GM10266 (cell line): ENCODE results near the gene KIFC3.
"Not testable (repeated sequence)": the region's sequence is repeated elsewhere in the genome, so short reads cannot be mapped to it uniquely, and the experiment has no call there.

Experiments
- DNase-seq: peaks from one replicate; pipeline ENCODE4 v3.0.0; 2012; ENCODE audit errors: extremely low spot score
- TF ChIP-seq, protein P1 (sequence below): IDR thresholded peaks from 2 replicates; pipeline ENCODE4 v1.5.1; 2012; ENCODE audit warnings: mild to moderate bottlenecking, low read depth; ENCODE audit not compliant: control insufficient read depth, insufficient read depth; ENCODE audit errors: missing control alignments

KIFC3 gene, protein sequence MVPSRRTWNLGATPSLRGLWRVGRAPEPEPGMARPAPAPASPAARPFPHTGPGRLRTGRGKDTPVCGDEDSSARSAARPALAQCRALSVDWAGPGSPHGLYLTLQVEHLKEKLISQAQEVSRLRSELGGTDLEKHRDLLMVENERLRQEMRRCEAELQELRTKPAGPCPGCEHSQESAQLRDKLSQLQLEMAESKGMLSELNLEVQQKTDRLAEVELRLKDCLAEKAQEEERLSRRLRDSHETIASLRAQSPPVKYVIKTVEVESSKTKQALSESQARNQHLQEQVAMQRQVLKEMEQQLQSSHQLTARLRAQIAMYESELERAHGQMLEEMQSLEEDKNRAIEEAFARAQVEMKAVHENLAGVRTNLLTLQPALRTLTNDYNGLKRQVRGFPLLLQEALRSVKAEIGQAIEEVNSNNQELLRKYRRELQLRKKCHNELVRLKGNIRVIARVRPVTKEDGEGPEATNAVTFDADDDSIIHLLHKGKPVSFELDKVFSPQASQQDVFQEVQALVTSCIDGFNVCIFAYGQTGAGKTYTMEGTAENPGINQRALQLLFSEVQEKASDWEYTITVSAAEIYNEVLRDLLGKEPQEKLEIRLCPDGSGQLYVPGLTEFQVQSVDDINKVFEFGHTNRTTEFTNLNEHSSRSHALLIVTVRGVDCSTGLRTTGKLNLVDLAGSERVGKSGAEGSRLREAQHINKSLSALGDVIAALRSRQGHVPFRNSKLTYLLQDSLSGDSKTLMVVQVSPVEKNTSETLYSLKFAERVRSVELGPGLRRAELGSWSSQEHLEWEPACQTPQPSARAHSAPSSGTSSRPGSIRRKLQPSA

DNA sequence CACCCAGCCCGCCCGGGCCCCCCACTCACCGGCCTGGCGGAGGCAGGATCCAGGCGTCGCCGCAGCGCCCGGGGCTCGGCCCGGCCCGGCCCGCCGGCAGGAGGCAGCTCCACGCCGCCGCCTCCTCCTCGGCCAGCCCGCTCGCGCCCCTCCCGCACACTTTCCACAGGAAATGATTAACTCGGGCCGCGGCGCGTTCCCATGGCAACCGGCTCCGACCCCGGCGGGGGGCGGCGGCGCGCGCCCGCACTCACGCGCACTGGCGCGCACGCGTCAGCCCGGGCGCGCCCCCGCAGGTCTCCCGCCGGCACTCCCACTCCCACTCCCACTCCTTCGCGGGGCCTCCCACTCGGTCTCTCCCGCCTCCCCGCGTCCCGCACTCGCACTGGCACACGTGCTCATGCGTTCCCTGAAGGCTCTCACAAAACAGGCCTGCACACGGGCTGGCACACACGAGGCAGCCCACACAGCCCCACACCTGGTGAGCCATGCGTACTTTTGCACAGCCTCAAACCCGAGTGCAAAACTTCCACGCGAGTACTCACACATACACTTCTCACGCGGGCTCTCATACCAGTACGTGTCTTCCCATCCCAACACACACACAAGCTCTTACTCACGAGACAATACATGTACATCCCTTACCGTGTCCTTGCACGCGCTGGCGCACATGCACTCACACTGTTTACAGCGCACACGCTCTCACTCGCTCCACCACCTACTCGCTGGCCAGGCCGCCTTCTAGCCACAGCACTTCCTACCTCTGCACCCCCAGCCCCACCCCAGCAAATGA, at the start of gene KIFC3:
Gene KIFC3, minus strand, starts transcription at position 151 of the 793 bp plus-strand sequence. CDS start 4,248 bp downstream, outside the sequence.
- DNase-seq, result peak; percentile 77
- TF ChIP-seq, protein P1, sequence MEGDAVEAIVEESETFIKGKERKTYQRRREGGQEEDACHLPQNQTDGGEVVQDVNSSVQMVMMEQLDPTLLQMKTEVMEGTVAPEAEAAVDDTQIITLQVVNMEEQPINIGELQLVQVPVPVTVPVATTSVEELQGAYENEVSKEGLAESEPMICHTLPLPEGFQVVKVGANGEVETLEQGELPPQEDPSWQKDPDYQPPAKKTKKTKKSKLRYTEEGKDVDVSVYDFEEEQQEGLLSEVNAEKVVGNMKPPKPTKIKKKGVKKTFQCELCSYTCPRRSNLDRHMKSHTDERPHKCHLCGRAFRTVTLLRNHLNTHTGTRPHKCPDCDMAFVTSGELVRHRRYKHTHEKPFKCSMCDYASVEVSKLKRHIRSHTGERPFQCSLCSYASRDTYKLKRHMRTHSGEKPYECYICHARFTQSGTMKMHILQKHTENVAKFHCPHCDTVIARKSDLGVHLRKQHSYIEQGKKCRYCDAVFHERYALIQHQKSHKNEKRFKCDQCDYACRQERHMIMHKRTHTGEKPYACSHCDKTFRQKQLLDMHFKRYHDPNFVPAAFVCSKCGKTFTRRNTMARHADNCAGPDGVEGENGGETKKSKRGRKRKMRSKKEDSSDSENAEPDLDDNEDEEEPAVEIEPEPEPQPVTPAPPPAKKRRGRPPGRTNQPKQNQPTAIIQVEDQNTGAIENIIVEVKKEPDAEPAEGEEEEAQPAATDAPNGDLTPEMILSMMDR, result peak; percentile 23

DNA sequence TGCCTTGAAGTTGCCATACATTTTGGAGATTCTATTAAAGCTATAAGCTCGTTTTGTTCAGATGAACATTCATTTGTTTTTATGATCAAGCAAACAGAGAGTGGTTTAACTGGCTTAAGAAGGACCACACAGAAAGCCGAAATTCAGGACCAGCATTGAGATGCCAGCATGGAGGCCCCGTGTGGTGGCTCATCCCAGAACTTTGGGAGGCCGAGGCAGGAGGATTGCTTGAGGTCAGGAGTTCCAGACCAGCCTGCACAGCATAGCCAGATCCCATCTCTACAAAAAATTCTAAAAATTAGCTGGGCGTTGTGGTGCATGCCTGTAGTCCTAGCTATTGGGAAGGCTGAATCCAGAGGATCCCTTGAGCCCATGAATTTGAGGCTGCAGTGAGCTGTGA, 45.9 kb upstream of the KIFC3 start:
- TF ChIP-seq, protein P1, result no peak
- no peak for DNase-seq

DNA sequence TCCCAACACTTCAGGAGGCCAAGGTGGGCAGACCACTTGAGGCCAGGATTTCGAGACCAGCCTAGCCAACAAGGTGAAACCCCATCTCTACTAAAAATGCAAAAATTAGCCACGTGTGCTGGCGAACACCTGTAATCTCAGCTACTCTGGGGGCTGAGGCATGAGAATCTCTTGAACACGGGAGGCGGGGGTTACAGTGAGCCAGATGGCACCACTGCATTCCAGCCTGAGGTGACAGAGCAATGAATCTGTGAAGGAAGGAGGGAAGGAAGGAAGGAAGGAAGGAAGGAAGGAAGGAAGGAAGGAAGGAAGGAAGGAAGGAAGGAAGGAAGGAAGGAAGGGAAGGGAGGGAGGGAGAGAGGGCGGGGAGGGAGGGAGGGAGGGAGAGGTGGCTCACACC, 44.6 kb upstream of the KIFC3 start:
- not testable (repeated sequence) for DNase-seq

DNA sequence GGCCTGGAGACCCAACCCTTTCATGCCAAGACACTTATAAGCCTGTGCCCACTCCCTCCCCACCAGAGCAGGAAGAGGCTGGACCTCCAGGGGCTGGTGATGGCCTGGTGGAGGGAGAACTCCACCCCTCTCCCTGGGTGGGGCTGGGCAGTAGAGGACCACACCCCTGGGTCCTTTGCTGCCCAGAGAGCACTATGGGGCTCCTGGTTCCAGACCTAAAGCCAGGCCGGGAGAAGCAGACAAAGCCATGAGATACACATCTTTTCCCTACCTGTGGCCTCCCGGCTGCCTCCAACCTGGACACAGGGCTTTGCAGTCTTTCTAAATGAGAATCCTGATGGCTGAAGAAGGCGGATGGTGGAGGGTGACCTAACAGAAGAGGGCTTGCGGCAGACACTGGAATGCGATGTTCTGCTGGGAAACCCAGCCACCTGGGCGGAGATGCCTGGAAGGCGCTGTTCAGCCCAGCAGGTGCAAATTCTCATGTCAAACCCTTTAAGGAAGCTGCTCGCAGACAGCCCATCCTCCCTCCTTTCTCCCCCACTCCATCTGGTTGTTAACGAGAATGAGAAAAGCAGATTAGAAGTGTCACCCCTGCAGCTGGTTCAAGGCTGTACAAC, 43.9 kb upstream of the KIFC3 start:
- TF ChIP-seq, protein P1, result no peak
- DNase-seq, result no peak

DNA sequence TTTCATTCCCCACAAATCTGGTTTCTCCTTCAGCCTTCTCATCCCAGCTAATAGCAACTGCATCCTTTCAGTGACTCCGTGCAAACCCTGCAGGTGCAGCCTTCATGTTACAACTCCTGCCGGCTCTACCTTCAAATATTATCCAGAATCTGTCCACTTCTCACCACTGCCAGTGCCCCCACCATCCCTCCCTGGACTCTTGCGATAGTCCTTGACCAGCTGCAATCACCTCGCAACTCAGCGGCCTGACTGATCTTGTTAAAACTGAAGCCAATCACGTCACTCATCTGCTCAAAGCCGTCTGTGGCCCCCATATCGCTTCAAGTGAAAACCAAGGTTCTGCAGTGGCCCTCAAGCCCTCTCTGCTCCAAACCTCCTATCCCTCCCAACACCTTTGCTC, 42.8 kb upstream of the KIFC3 start:
- DNase-seq, result no peak
- TF ChIP-seq, protein P1, result no peak

DNA sequence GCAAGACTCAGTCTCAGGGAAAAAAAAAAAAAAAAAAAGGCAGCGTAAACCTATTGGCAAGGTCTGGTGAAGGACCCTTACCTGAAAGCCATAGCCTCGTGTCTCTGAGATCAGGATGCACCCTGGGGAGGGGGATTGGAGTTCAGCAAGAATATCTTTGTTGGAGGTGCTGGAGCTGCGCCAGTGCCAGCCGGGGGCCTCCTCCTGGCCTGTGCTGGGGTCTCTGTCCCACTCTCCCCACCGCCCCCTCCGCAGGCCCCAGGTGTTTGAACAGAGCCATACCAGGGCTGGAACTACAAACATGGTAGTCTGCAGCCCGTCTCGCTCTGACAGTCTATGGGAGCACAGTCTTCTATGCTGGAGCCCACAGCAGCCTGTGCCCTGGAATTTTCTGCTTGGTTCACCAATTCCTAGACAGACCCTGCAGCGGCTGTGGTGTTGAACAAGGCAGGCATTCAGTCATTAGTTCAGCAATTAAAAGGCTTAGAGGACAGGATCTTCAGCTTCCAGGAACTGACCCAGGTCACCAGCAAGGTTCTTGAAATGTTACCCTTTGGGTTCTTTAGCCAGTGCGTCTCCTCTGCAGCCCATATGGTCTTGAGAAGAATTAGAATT, 42.2 kb upstream of the KIFC3 start:
- DNase-seq, result no peak
- TF ChIP-seq, protein P1, result no peak

DNA sequence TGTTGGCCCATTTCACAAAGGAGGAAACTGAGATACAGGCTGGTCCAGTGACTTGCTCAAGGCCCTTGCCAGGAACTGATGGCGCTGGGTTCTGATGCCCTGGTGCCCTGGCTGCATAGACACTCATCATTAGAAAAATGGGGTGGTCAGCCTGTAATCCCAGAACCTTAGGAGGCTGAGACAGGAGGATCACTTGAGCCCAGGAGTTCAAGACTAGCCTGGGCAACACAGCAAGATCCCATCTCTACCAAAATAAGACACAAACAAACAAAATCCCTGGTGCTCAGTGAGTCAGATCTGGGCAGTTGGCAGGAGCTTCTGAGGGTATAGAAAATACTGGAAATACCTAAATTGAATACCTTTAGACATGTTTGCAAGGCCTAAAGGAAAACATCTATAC, 41.1 kb upstream of the KIFC3 start:
- TF ChIP-seq, protein P1, result no peak
- no peak for DNase-seq
